ENCODE results near the gene FAM13B. TPM values are rescaled to one million over a fixed set of nuclear protein-coding genes. Genes with fewer than 3 reads are reported as not detected.

The FAM13B gene
- total RNA-seq, 1 experiment from 2014 or later, result 13.6 TPM

DNA sequence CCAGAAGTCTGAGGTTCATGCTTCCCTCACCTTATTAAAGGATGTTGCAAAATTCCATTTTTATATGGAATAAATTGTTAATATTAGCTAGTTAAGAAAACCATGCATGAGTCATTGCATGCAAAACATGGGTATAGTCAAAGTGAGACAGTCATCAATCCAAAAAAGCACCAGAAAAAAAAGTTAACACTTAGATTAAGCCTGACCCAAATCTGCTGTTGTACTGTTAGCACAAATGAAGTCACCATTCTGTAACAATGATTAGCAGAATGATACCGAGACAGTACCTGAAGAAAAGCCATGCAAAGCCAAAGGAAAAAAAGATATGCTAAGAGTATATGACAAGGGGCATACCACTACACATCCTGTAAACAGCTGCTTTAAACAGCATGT is 94.1 kb downstream of the FAM13B start:
- ChIA-PET POLR2A (no interaction called here), RAD21 (ENCODE audit: low non-redundant PET in 1 of 2, low total read pairs in 2 of 2, uncharacterized antibody in 2 of 2, unreplicated experiment in 2 of 2) (no interaction called here), CTCF (no interaction called here)
- Histone ChIP-seq H3K79me2 (ENCODE audit: insufficient read depth, low read length) (no peaks in the 10 kb centered on the region), H4K20me1 (ENCODE audit: insufficient read depth) (no peaks in the 10 kb centered on the region), H3K9me3 (ENCODE audit: control insufficient read depth in 1 of 2, insufficient read depth in 1 of 2, low read depth in 1 of 2, low read length in 2 of 2) (no peaks in the 10 kb centered on the region), H3K4me3 (replicated peaks in 1 of 2; ENCODE audit: low read depth in 1 of 2, low read length in 2 of 2) (no peak overlapping the region), H3K9me2 (ENCODE audit: insufficient read depth) (no peaks in the 10 kb centered on the region), H2AFZ (ENCODE audit: low read depth, low read length, poor library complexity, severe bottlenecking) (no peak overlapping the region), H3K4me2 (ENCODE audit: low read length) (no peak overlapping the region), H3K4me1 (ENCODE audit: control insufficient read depth in 1 of 2, insufficient read depth in 2 of 2, low read length in 2 of 2) (no peaks in the 10 kb centered on the region), H3K36me3 (ENCODE audit: control insufficient read depth in 1 of 2, insufficient read depth in 2 of 2, low read length in 2 of 2) (peaks cover 33 to 47% of the 10 kb centered on the region in 2 experiments), H3K27ac (ENCODE audit: low read depth, low read length) (no peak overlapping the region), H3K9ac (ENCODE audit: low read length) (no peak overlapping the region), H3K27me3 (ENCODE audit: insufficient read depth, low read length) (no peaks in the 10 kb centered on the region)
- DNase-seq (ENCODE audit: low read depth, low spot score), result no peak
- intact Hi-C loops (cut with micrococcal nuclease), result no loop called here
- no TSS peak for BruUV-seq (replicated peaks)
- no peak for ATAC-seq
- no peak for TF ChIP-seq POLR2A (IDR thresholded peaks at IDR 0.05; ENCODE audit: borderline replicate concordance, extremely low read depth, insufficient read depth, insufficient read length)
- no peak for TF ChIP-seq YY1 (IDR thresholded peaks at IDR 0.05; ENCODE audit: extremely low read depth, insufficient replicate concordance, low read depth, low read length)
- no peak for TF ChIP-seq FOSL1 (IDR thresholded peaks at IDR 0.05; ENCODE audit: low read depth)
- TF ChIP-seq CEBPB (IDR thresholded peaks at IDR 0.05; ENCODE audit: low read depth), result no peak
- TF ChIP-seq JUND (IDR thresholded peaks at IDR 0.05), result no peak
- no peak for TF ChIP-seq POLR2AphosphoS5 (IDR thresholded peaks at IDR 0.05; ENCODE audit: low read depth, low read length)

GRCh38 chr5:137937994-137938750 is 94.7 kb downstream of the FAM13B start:
- Histone ChIP-seq H3K9me3 (ENCODE audit: control insufficient read depth in 1 of 2, insufficient read depth in 1 of 2, low read depth in 1 of 2, low read length in 2 of 2) (no peaks in the 10 kb centered on the region), H3K4me2 (ENCODE audit: low read length) (no peak overlapping the region), H3K27ac (ENCODE audit: low read depth, low read length) (no peak overlapping the region), H3K4me3 (replicated peaks in 1 of 2; ENCODE audit: low read depth in 1 of 2, low read length in 2 of 2) (no peak overlapping the region), H3K9me2 (ENCODE audit: insufficient read depth) (no peaks in the 10 kb centered on the region), H2AFZ (ENCODE audit: low read depth, low read length, poor library complexity, severe bottlenecking) (no peak overlapping the region), H4K20me1 (ENCODE audit: insufficient read depth) (no peaks in the 10 kb centered on the region), H3K27me3 (ENCODE audit: insufficient read depth, low read length) (no peaks in the 10 kb centered on the region), H3K79me2 (ENCODE audit: insufficient read depth, low read length) (no peaks in the 10 kb centered on the region), H3K4me1 (ENCODE audit: control insufficient read depth in 1 of 2, insufficient read depth in 2 of 2, low read length in 2 of 2) (no peaks in the 10 kb centered on the region), H3K9ac (ENCODE audit: low read length) (no peak overlapping the region), H3K36me3 (ENCODE audit: control insufficient read depth in 1 of 2, insufficient read depth in 2 of 2, low read length in 2 of 2) (peaks cover 33 to 47% of the 10 kb centered on the region in 2 experiments)
- ATAC-seq, result no peak
- no peak for TF ChIP-seq FOSL1 (IDR thresholded peaks at IDR 0.05; ENCODE audit: low read depth)
- TF ChIP-seq SRF (IDR thresholded peaks at IDR 0.05; ENCODE audit: low read depth), result no peak
- TF ChIP-seq ZFX (IDR thresholded peaks at IDR 0.05), result no peak
- TF ChIP-seq TCF7L2 (IDR thresholded peaks at IDR 0.05; ENCODE audit: borderline replicate concordance, extremely low read depth, insufficient read depth, insufficient read length), result no peak
- TF ChIP-seq, protein P1, sequence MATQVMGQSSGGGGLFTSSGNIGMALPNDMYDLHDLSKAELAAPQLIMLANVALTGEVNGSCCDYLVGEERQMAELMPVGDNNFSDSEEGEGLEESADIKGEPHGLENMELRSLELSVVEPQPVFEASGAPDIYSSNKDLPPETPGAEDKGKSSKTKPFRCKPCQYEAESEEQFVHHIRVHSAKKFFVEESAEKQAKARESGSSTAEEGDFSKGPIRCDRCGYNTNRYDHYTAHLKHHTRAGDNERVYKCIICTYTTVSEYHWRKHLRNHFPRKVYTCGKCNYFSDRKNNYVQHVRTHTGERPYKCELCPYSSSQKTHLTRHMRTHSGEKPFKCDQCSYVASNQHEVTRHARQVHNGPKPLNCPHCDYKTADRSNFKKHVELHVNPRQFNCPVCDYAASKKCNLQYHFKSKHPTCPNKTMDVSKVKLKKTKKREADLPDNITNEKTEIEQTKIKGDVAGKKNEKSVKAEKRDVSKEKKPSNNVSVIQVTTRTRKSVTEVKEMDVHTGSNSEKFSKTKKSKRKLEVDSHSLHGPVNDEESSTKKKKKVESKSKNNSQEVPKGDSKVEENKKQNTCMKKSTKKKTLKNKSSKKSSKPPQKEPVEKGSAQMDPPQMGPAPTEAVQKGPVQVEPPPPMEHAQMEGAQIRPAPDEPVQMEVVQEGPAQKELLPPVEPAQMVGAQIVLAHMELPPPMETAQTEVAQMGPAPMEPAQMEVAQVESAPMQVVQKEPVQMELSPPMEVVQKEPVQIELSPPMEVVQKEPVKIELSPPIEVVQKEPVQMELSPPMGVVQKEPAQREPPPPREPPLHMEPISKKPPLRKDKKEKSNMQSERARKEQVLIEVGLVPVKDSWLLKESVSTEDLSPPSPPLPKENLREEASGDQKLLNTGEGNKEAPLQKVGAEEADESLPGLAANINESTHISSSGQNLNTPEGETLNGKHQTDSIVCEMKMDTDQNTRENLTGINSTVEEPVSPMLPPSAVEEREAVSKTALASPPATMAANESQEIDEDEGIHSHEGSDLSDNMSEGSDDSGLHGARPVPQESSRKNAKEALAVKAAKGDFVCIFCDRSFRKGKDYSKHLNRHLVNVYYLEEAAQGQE (IDR thresholded peaks at IDR 0.05; ENCODE audit: low read depth), result no peak
- no TSS peak for BruUV-seq (replicated peaks)
- CTCF ChIA-PET, result no interaction called here
- intact Hi-C loops (cut with micrococcal nuclease), result no loop called here
- RAD21 ChIA-PET (ENCODE audit: low non-redundant PET in 1 of 2, low total read pairs in 2 of 2, uncharacterized antibody in 2 of 2, unreplicated experiment in 2 of 2), result interaction anchor here in 1 of 2 experiments (1.0 kb wide), 1 partner anchor 159 kb away, joined by 4 read pairs; no protein-coding TSS in a partner anchor
- DNase-seq (ENCODE audit: low read depth, low spot score), result no peak
- POLR2A ChIA-PET, result no interaction called here
